Bronchial epithelial cell (primary cell): ENCODE results near the gene RNU1-4. TPM values are rescaled to one million over a fixed set of nuclear protein-coding genes. Genes with fewer than 3 reads are reported as not detected.
A peak's percentile ranks its signal among the peaks of the same experiment; 100 is the strongest.
"Not testable (repeated sequence)": the region's sequence is repeated elsewhere in the genome, so short reads cannot be mapped to it uniquely, and the experiment has no call there.

Experiments used
- DNase-seq: peaks from one replicate; pipeline ENCODE4 v3.0.0-alpha.2; 2010; ENCODE audit warnings: low read depth
- FAIRE-seq: peaks from 2 replicates; lab custom pipeline; 2011; peaks lifted over from hg19 to GRCh38; lab: Jason Lieb, UNC
- H3K27me3 ChIP-seq: 2 replicates; pipeline ENCODE4 v1.5.1; 2011; ENCODE audit warnings: low read length; ENCODE audit not compliant: control insufficient read depth, insufficient read depth
- H3K36me3 ChIP-seq: 2 replicates; pipeline ENCODE4 v1.5.1; 2011; ENCODE audit warnings: low read length; ENCODE audit not compliant: control insufficient read depth, insufficient read depth
- H3K4me3 ChIP-seq: 2 replicates; pipeline ENCODE4 v1.5.1; 2011; ENCODE audit warnings: mild to moderate bottlenecking, low read depth, low read length, control low read depth
- total RNA-seq: library from RNA; depleted of rRNA; stranded (reverse); fragments of >200 nt; gene quantifications from 2 replicates; pipeline ENCODE4 v1.2.1, GENCODE V29; 2014

Gene RNU1-4
- total RNA-seq, 1 donor from 2014 or later = 5,262 TPM

DNA sequence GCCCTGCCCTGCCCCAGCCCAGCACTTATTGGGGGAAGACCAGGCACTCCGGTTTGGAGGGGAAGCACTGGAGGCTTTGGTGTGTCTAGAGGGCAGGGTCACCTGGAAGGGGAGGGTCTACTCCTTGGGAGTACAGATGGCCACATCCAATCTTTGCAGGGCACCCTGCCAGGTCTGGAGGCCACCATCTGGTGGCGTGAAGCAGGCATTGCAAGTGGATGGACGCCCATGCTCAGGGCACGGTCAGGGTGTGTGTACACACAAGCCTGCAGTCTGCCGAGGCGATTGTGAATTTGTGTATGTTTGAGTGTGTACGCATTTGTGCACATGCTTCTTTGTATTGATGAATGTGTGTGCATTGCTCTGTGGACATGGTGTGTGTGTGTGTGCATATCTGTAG, 37.2 kb upstream of the RNU1-4 start:
- not testable (repeated sequence) for H3K4me3 ChIP-seq, H3K27me3 ChIP-seq, DNase-seq, H3K36me3 ChIP-seq
- FAIRE-seq = peak; percentile 98

DNA sequence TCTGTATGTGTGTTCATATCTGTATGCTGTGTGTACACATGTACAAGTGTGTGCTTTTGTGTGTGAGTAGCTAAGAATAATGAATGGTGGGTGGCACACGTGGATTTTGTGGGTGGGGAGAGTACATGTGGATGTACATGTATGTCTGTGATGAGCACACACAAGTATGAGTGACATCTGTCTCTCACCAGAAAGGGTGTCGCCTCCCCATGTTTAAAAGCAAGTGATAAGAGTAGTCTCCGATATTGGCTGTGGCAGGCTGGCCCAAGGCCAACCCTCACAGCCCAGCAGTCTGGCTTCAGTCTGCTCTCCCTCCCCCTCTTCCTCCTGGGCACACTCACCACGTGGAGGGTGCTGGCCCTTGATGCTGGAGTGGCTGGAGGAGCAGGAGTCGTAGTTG, 36.7 kb upstream of the RNU1-4 start:
- not testable (repeated sequence) for H3K27me3 ChIP-seq, DNase-seq, H3K4me3 ChIP-seq, FAIRE-seq, H3K36me3 ChIP-seq

DNA sequence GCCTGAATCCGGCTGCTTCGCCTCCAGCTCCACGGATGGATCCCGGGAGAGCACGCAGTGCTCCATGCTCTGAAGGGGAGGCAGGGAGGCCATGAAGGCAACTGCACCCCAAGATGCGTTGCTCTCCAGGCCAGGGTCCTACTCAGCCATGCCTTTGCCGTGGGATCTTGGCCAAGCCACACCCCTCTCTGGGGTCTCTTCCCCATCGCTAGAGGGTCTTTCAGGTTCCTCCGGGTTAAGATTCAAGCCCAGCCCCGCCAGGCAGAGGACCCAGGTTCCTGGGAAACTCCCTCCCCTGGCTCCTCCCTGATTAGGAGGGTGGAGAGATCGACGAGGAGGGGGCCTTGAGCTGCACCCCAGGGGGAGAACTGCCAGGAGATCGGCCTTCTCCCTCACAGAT, 36.2 kb upstream of the RNU1-4 start:
- not testable (repeated sequence) for H3K4me3 ChIP-seq, H3K36me3 ChIP-seq, H3K27me3 ChIP-seq, FAIRE-seq, DNase-seq

DNA sequence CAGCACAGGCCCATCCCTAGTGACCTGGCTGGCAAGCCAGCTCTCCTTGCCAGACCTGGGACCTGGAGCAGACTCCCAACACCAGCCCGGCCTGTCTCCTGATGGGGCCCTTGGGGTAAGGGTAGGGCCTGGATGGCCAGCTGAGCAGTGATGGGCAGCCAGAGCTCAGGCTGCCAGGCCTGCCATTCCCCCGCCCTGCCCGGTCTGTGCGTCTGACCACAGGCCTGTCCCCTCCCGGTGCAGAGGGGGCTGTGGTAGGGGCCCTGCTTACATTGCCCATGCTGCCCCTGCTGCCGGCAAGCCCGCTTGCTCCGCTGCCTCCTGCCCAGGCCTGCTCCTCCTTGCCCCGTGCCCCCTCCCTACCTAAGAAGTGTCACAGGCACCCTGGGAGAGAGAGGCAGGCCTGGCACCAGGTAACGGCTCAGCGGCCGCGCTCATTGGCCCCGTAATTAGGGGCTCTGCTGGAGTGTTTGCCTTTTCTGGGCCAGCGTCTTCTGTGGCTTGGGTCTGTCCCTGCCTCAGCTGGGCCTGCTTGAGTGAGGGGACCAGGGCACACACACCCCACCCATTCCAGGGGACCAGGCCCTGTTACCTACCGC, 35.7 kb upstream of the RNU1-4 start:
- not testable (repeated sequence) for H3K36me3 ChIP-seq, FAIRE-seq, DNase-seq, H3K4me3 ChIP-seq, H3K27me3 ChIP-seq

DNA sequence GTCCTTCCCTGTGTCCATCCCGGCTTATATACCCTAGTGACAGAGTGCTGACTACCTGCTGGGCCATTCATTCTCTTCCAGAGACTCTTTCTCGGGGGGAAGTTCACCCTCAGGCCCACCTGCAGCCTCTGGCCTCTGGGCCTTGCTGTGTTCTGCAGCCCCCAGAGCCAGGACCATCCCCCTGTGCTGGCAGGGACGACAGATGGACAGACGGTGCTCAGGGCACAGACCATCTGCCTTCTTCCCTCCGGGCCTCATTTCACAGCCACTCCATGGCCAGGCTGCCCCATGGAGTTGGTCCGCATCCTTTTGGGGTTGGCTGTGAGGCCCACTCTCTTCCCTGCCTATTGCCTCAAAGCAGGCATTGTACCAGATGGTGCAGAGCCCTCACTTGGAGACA, 34.0 kb upstream of the RNU1-4 start:
- DNase-seq, H3K27me3 ChIP-seq, FAIRE-seq, H3K4me3 ChIP-seq, H3K36me3 ChIP-seq: not testable (repeated sequence)

DNA sequence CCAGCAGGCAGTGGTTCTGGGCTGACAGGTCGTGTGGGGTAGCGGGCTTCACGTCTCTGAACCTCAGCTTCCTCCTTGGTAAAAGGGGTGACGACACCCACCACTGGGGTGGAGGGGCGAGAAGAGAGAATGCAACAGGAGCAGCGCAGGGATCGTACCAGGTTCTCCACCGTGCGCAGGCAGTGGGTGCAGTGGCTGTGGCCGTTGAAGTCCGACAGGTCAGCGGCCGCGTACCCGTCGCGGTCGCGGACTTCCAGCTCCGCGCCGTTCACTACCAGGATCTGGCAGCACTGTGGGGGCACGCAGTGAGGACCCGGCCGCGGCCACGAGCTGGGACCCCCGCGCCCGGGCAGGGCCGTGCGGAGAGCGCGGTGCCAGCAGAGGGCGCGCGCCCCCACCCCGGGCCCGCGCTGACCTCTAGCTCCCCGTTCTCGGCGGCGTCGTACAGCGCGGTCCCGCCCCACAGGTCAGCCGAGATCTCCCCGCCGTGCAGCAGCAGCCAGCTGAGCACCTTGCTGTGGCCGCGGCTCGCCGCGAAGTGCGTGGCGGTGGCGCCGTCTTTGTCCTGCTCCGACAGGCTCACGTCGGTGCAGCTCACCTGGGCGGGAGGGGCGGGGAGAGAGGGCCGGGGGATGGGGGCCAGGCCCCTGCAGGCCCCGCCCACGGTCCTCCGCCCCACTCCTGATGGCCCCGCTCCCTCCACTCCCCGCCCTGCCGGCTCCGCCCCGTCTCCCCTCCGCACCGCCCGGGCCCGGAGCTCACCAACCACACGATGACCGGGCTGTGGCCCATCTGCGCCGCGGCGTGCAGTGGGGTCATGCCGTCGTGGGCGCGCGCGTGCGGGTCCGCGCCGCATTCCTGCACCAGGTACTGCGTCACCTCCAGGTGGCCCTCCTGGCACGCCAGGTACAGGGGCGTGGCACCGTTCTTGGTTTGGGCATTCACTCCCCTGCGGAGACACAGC, 32.9 kb upstream of the RNU1-4 start:
- H3K36me3 ChIP-seq, DNase-seq, FAIRE-seq, H3K27me3 ChIP-seq: not testable (repeated sequence)
- H3K4me3 ChIP-seq = peak overlapping the region; percentile 14

DNA sequence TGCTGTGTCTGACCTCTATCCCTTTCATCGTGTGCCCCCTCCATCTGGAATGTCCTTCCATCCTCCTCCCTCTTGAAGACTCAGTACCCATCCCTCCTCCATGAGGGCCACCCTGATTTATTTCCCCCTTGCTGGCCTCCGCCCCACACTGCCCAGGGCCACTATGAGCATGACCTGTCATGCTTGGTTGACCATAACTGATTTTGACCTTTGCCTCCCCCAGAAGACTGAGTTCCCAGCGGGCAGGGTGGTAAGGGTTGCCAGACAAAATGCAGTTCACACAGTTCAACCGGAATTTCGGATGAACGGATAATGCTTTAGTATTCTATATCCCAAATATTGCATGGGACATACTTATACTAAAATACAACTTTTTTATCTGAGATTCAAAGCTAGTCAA, 31.6 kb upstream of the RNU1-4 start:
- DNase-seq, H3K27me3 ChIP-seq: not testable (repeated sequence)
- peak; percentile 85 for FAIRE-seq

DNA sequence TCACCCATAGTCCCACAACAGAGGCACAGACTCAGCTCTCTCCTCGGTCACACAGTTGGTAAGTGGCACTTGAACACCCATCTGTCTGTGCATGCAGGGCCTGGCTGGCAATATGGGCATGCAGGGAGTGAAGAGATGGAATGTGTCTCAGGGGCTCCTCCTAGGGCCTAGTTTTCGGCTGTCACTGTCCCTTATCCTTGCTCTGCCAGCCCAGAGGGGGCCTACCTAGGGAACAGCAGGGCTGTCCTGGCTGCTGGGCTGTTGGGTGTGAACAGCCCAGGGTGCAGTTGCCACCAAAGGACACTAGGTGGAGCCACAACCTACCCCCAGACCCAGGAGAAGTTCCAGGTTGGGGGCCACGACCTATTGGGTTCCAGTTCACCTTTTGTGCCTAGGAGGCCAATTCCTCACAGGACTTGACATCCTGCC, 30.6 kb upstream of the RNU1-4 start:
- DNase-seq = not testable (repeated sequence)

More for the DNA sequence above, 31.6 kb upstream of the RNU1-4 start:
- H3K4me3 ChIP-seq, H3K36me3 ChIP-seq: not testable (repeated sequence)

DNA sequence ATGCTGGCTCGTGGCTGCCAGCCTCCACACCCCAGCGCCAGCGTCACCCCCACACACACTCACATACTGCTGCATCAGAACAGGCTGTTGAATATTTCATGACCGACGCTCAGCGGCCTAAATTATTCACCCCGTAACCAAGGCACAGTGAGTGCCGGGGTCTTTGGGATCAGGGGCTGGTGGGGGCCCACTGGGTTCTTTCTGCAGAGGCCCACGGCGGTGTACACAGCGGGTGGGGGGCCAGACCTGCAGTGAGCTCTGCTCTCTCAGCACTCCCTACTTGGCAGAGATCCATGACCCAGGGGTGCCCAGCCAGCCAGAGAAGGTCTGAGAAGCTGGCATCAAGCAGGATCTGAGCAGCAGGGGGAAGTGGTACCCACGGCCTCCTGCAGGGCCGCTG, 29.7 kb upstream of the RNU1-4 start:
- not testable (repeated sequence) for FAIRE-seq, H3K36me3 ChIP-seq, H3K4me3 ChIP-seq, DNase-seq, H3K27me3 ChIP-seq

More for the DNA sequence above, 30.6 kb upstream of the RNU1-4 start:
- H3K4me3 ChIP-seq, H3K36me3 ChIP-seq, H3K27me3 ChIP-seq: not testable (repeated sequence)
- peak; percentile 90 for FAIRE-seq

DNA sequence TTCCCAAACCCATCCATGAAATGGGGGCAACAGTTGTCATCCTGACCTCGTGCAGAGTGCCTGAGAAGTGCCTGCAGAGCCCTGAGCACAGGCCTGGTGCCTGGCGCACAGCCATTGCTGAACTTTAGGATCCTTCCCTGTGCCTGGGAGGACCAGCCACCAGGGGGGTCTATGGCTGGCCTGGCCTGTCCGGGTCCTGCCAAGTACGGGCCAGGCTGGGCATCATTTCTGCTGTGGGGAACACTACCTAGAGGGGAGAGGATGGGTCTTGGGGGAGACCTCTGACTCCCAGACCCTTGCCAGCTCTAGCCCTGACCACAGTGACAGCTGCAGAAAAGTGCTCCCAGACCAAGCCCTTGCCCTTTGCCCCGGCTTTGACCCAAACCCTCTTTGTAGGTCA, 28.2 kb upstream of the RNU1-4 start:
- not testable (repeated sequence) for H3K4me3 ChIP-seq, H3K36me3 ChIP-seq, H3K27me3 ChIP-seq, FAIRE-seq, DNase-seq

DNA sequence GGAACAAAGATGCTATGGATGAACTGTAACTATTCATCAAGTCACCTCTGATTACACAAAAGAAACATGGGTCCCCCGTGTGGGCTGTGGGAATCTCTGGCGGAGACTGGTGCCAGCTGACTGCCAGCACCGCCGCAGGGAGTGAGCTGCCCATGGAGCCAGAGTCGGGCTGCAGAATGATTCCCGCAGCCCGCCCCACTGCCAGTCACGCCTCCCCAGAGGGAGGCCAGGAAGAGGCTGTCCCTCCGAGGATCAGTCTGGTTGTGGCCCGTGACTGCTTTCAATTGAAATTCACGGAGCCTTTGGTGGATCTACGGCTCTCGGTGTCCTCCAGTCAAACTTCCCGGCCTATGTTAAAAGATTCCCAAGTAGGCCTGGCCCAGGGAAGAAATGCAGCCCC, 27.7 kb upstream of the RNU1-4 start:
- not testable (repeated sequence) for H3K4me3 ChIP-seq, FAIRE-seq, H3K27me3 ChIP-seq, H3K36me3 ChIP-seq, DNase-seq

DNA sequence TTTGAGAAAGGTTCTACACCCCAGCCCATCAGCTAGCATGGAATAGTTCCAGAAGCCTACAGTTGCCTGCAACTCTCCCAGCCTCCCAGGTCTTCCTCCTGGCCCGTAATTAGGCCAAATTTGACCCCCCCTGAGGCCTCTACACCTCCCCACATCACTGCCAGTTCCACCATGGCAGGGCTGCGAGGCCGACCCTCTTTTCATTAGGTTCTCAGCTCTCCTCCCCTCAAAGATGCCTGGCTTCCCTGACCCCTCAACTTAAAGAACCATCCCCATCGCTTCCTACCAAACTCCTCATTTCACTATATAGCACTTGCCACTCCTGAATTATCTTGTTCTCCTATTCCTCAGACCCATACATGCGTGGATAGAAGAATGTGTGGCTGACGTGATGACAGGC, 27.3 kb upstream of the RNU1-4 start:
- not testable (repeated sequence) for H3K27me3 ChIP-seq, H3K36me3 ChIP-seq, DNase-seq, H3K4me3 ChIP-seq
- peak; percentile 79 for FAIRE-seq

DNA sequence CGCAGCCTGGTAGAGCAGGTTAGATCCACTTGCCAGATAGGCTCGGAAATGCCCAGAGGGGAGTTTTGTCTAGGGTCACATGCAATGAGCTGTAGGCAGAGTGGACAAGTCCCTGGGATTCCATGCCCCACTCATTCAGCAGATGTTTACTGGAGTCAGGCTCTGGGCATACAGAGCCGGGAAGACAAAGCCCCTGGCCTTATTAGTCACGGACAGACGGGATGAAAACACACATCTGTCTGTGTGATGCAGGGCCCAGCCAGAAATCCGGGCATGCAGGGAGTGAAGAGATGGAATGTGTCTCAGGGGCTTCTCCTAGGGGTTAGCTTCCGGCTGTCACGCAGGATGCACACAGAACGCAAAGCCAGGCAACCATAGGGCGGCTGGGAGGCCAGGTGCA, 26.8 kb upstream of the RNU1-4 start:
- not testable (repeated sequence) for H3K4me3 ChIP-seq, H3K36me3 ChIP-seq, DNase-seq, H3K27me3 ChIP-seq
- peak; percentile 32 for FAIRE-seq
